PC-9 (cell line): Measurements from ENCODE around the gene MRM2. TPM values are rescaled to one million over a fixed set of nuclear protein-coding genes. Genes with fewer than 3 reads are reported as not detected.

Experiments
- BruUV-seq: library from RNA; stranded (reverse); fragments of 400-500 nt; replicated peaks from 2 replicates; lab custom pipeline; 2021; lab: Mats Ljungman, UMichigan
- CTCF ChIA-PET: fragments of 300-600 bp; sonication (Branson Sonifier 250); formaldehyde crosslinking; loops from one replicate; lab custom pipeline; 2022; ENCODE audit warnings: antibody characterized with exemption; lab: Charles Lee
- POLR2A ChIA-PET: fragments of 300-600 bp; sonication (Branson Sonifier 250); formaldehyde crosslinking; loops from one replicate; lab custom pipeline; 2022; ENCODE audit warnings: antibody characterized with exemption; ENCODE audit not compliant: unreplicated experiment; lab: Charles Lee
- DNase-seq, 2 experiments: peaks; one replicate each; pipeline versions ENCODE4 v3.0.0 to v3.0.0-alpha.2; 2015 to 2022; ENCODE audit warnings: mixed read lengths in 1 of 2
- H2AFZ ChIP-seq: fragments of 200-600 bp; sonication (generic); 2 replicates; pipeline ENCODE4 v1.8.1; 2017; ENCODE audit warnings: antibody characterized with exemption
- H3F3A ChIP-seq: fragments of 200-600 bp; sonication (generic); 2 replicates; pipeline ENCODE4 v1.8.1; 2017; ENCODE audit warnings: antibody characterized with exemption, mild to moderate bottlenecking, low read depth; ENCODE audit not compliant: insufficient read depth
- H3K27ac ChIP-seq: fragments of 200-600 bp; sonication (generic); 2 replicates; pipeline ENCODE4 v1.6.1; 2016; ENCODE audit warnings: mixed run types
- H3K27me3 ChIP-seq: fragments of 200-600 bp; sonication (generic); 2 replicates; pipeline ENCODE4 v1.6.1; 2016; ENCODE audit warnings: low read depth, mixed run types; ENCODE audit not compliant: insufficient read depth
- H3K36me3 ChIP-seq: fragments of 200-600 bp; sonication (generic); 2 replicates; pipeline ENCODE4 v1.6.1; 2016; ENCODE audit warnings: low read depth, mixed run types
- H3K4me1 ChIP-seq: fragments of 200-600 bp; sonication (generic); replicated peaks from 2 replicates; pipeline ENCODE4 v1.6.1; 2016; ENCODE audit warnings: mixed run types; ENCODE audit not compliant: insufficient read depth
- H3K4me2 ChIP-seq: fragments of 200-600 bp; sonication (generic); 2 replicates; pipeline ENCODE4 v1.6.1; 2017; ENCODE audit warnings: mixed run types
- H3K4me3 ChIP-seq: fragments of 200-600 bp; sonication (generic); 2 replicates; pipeline ENCODE4 v1.6.1; 2016; ENCODE audit warnings: mixed run types
- H3K79me2 ChIP-seq: fragments of 200-600 bp; sonication (generic); 2 replicates; pipeline ENCODE4 v1.6.1; 2017; ENCODE audit warnings: low read depth, mixed run types
- H3K9me2 ChIP-seq: fragments of 200-600 bp; sonication (generic); 2 replicates; pipeline ENCODE4 v1.8.1; 2017; ENCODE audit warnings: mild to moderate bottlenecking; ENCODE audit not compliant: insufficient read depth
- H3K9me3 ChIP-seq: fragments of 200-600 bp; sonication (generic); 2 replicates; pipeline ENCODE4 v1.8.1; 2016; ENCODE audit warnings: low read depth; ENCODE audit not compliant: insufficient read depth
- H4K20me1 ChIP-seq: fragments of 200-600 bp; sonication (generic); 2 replicates; pipeline ENCODE4 v1.8.1; 2017; ENCODE audit not compliant: insufficient read depth
- CTCF ChIP-seq: fragments of 200-600 bp; sonication (generic); conservative IDR thresholded peaks from 2 replicates; pipeline ENCODE4 v1.6.1; 2017; ENCODE audit warnings: mixed run types, antibody characterized with exemption, mild to moderate bottlenecking, moderate library complexity
- EZH2 ChIP-seq: fragments of 200-600 bp; sonication (generic); IDR thresholded peaks from 2 replicates; pipeline ENCODE4 v1.8.0; 2017; ENCODE audit warnings: antibody characterized with exemption, low read depth
- intact Hi-C: fragments of 100-400 bp; cut with micrococcal nuclease; formaldehyde crosslinking; loops from one replicate; pipeline ENCODE4 v1.10.0; 2022; ENCODE audit not compliant: unreplicated experiment
- microRNA-seq: library from miRNA; unstranded; fragments of <30 nt; microRNA quantifications from one replicate; pipeline ENCODE4 v1.2.0, GENCODE V29; 2021; ENCODE audit warnings: borderline number of aligned reads, borderline replicate concordance
- total RNA-seq: library from RNA; stranded (reverse); gene quantifications from 2 replicates; pipeline ENCODE4 v1.2.3, GENCODE V29; 2021

MRM2 gene
- total RNA-seq, 1 experiment from 2014 or later = 36.8 TPM

DNA sequence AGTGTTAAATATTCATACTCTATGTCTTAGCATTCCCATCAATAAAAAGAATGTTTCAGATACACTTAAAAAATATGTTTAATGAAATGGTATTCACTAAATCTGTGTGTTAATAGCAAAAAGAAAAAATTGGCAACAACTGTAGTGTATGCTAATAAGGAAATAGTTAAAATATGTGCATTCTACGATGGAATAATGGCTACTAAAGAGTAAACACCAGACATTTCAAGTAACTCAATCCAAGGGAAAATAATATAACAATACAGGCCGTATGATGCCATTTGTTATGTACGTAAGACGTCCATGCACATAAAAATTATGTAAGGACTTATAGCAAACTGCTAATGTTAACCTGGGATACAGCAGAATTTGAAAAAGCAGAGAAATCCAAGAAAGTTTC is 55.8 kb downstream of the MRM2 start:
- no peak overlapping the region for H3K4me2 ChIP-seq
- no peaks in the 10 kb centered on the region for H3K4me1 ChIP-seq
- no peak for TF ChIP-seq EZH2
- TF ChIP-seq CTCF = no peak
- intact Hi-C loops = no loop called here
- H2AFZ ChIP-seq = no peak overlapping the region
- no TSS peak for BruUV-seq
- H3K27ac ChIP-seq = no peak overlapping the region
- no peaks in the 10 kb centered on the region for H3F3A ChIP-seq
- H3K36me3 ChIP-seq = peaks cover 5% of the 10 kb centered on the region; the same call in 1 of the 2 replicates
- H3K9me2 ChIP-seq = no peaks in the 10 kb centered on the region
- no peaks in the 10 kb centered on the region; the same call in 1 of the 2 replicates for H4K20me1 ChIP-seq
- ChIA-PET POLR2A (no interaction called here), CTCF (interaction anchor here (0.7 kb wide), 1 partner anchor 234 kb away, joined by 3 read pairs; no protein-coding TSS in a partner anchor)
- H3K9me3 ChIP-seq = no peaks in the 10 kb centered on the region
- no peaks in the 10 kb centered on the region for H3K27me3 ChIP-seq
- no peak overlapping the region for H3K4me3 ChIP-seq
- DNase-seq = no peak
- H3K79me2 ChIP-seq = no peaks in the 10 kb centered on the region

DNA sequence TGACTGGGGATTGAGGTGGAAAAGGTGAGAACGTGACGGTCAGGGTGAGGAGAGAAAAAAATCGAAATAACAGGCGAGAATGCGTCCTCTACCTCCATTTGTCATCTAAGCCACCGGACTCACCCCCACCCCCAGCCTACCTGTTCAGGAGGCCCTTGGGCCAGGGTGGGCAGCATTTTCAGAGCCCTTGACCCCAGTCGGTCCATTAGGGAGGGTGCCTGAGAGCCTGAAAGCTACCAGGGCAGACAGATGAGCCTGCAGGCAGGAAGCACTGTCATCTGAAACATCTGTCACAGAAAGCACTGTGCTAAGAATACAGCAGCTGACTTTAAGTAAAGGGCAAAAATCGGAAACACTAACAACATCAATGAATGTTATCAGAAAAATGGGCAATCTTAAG is 56.3 kb downstream of the MRM2 start:
- DNase-seq = no peak
- no peak overlapping the region for H3K4me2 ChIP-seq
- H3K79me2 ChIP-seq = no peaks in the 10 kb centered on the region
- TF ChIP-seq CTCF = no peak
- no peak for TF ChIP-seq EZH2
- no peaks in the 10 kb centered on the region for H3K9me2 ChIP-seq
- peaks cover 5% of the 10 kb centered on the region; the same call in 1 of the 2 replicates for H3K36me3 ChIP-seq
- no peak overlapping the region for H3K27ac ChIP-seq
- no peaks in the 10 kb centered on the region; the same call in 1 of the 2 replicates for H4K20me1 ChIP-seq
- H3K27me3 ChIP-seq = no peaks in the 10 kb centered on the region
- no peaks in the 10 kb centered on the region for H3K9me3 ChIP-seq
- intact Hi-C loops = no loop called here
- no peak overlapping the region for H3K4me3 ChIP-seq
- no peaks in the 10 kb centered on the region for H3F3A ChIP-seq
- POLR2A ChIA-PET = no interaction called here
- H3K4me1 ChIP-seq = no peaks in the 10 kb centered on the region
- H2AFZ ChIP-seq = no peak overlapping the region
- no TSS peak for BruUV-seq
- CTCF ChIA-PET = no interaction called here

Small RNA genes lying within 50 kb of the gene (microRNA-seq; reads per million reads assigned to microRNA genes)
- gene MIR6836 = not detected

Other genes starting within 250 kb of the MRM2 start
- 50.8 and 68.7 TPM in 2 replicates for gene MAD1L1, start 9.3 kb downstream of the MRM2 start, total RNA-seq
- 63.9 and 73.3 TPM in 2 replicates for gene NUDT1, start within 50 bp of the MRM2 start, total RNA-seq
- gene SNX8, start 72.2 kb upstream of the MRM2 start, total RNA-seq = 73.9 and 102 TPM in 2 replicates
- gene EIF3B, start 112.6 kb upstream of the MRM2 start, total RNA-seq = 299 and 302 TPM in 2 replicates
- gene CHST12, start 161.4 kb upstream of the MRM2 start, total RNA-seq = 25.9 and 41.1 TPM in 2 replicates
- not detected in 2 replicates for gene GRIFIN, start 234.2 kb upstream of the MRM2 start, total RNA-seq